KOPT-K1 (cell line): ENCODE data around the gene ARAP2.
A peak's percentile ranks its signal among the peaks of the same experiment; 100 is the strongest.
"Not testable (repeated sequence)": the region's sequence is repeated elsewhere in the genome, so short reads cannot be mapped to it uniquely, and the experiment has no call there.

Experiments used
- H3K27ac ChIP-seq: fragments of 200-600 bp; sonication (generic); 2 replicates; pipeline ENCODE4 v1.5.1; 2016; ENCODE audit warnings: antibody characterized with exemption, mild to moderate bottlenecking, low read depth, low read length; ENCODE audit not compliant: poor library complexity, severe bottlenecking
- H3K36me3 ChIP-seq: fragments of 200-600 bp; sonication (generic); 2 replicates; pipeline ENCODE4 v1.5.1; 2017; ENCODE audit warnings: antibody characterized with exemption, mild to moderate bottlenecking, low read length, moderate library complexity; ENCODE audit not compliant: insufficient read depth
- H3K9me3 ChIP-seq: fragments of 200-600 bp; sonication (generic); 2 replicates; pipeline ENCODE4 v1.5.1; 2017; ENCODE audit warnings: antibody characterized with exemption, low read length, mild to moderate bottlenecking; ENCODE audit not compliant: insufficient read depth, poor library complexity, severe bottlenecking

Gene ARAP2

GRCh38 chr4:36189511-36190226 lies 54.6 kb downstream of the ARAP2 start:
- H3K27ac ChIP-seq: peak overlapping the region; percentile 6
- H3K9me3 ChIP-seq: no peaks in the 10 kb centered on the region

GRCh38 chr4:36187723-36188333 lies 56.5 kb downstream of the ARAP2 start:
- H3K36me3 ChIP-seq: peaks cover 21% of the 10 kb centered on the region
- H3K27ac ChIP-seq: no peak overlapping the region
- H3K9me3 ChIP-seq: no peaks in the 10 kb centered on the region

More at GRCh38 chr4:36189511-36190226, 54.6 kb downstream of the ARAP2 start:
- peaks cover 17% of the 10 kb centered on the region for H3K36me3 ChIP-seq

GRCh38 chr4:36183665-36184393 lies 60.5 kb downstream of the ARAP2 start:
- Histone ChIP-seq H3K9me3 (no peaks in the 10 kb centered on the region), H3K36me3 (peaks cover 21% of the 10 kb centered on the region), H3K27ac (no peak overlapping the region)

- Histone ChIP-seq H3K36me3 (peaks cover 22% of the 10 kb centered on the region), H3K27ac (no peak overlapping the region), H3K9me3 (no peaks in the 10 kb centered on the region)
These were observed 61.1 kb downstream of the ARAP2 start for GRCh38 chr4:36183232-36183631.

- not testable (repeated sequence) for H3K9me3 ChIP-seq, H3K27ac ChIP-seq
- peaks cover 31% of the 10 kb centered on the region for H3K36me3 ChIP-seq
These were observed 62.0 kb downstream of the ARAP2 start for GRCh38 chr4:36182315-36182714.

GRCh38 chr4:36180206-36180605 lies 64.1 kb downstream of the ARAP2 start:
- Histone ChIP-seq H3K36me3 (peaks cover 28% of the 10 kb centered on the region; the same call in 1 of the 2 replicates), H3K9me3 (no peaks in the 10 kb centered on the region), H3K27ac (no peak overlapping the region)

GRCh38 chr4:36178484-36178883 lies 65.8 kb downstream of the ARAP2 start:
- no peak overlapping the region for H3K27ac ChIP-seq
- no peaks in the 10 kb centered on the region for H3K9me3 ChIP-seq
- H3K36me3 ChIP-seq: peaks cover 24% of the 10 kb centered on the region; the same call in 1 of the 2 replicates

- peaks cover 24% of the 10 kb centered on the region; the same call in 1 of the 2 replicates for H3K36me3 ChIP-seq
These were observed 66.4 kb downstream of the ARAP2 start for GRCh38 chr4:36177946-36178345.

GRCh38 chr4:36174570-36174969 lies 69.7 kb downstream of the ARAP2 start:
- Histone ChIP-seq H3K9me3 (no peaks in the 10 kb centered on the region), H3K27ac (no peak overlapping the region), H3K36me3 (peaks cover 24% of the 10 kb centered on the region; the same call in 1 of the 2 replicates)

More at GRCh38 chr4:36177946-36178345, 66.4 kb downstream of the ARAP2 start:
- no peaks in the 10 kb centered on the region for H3K9me3 ChIP-seq
- no peak overlapping the region for H3K27ac ChIP-seq

GRCh38 chr4:36173905-36174304 lies 70.4 kb downstream of the ARAP2 start:
- H3K27ac ChIP-seq: no peak overlapping the region
- no peaks in the 10 kb centered on the region for H3K9me3 ChIP-seq
- peaks cover 24% of the 10 kb centered on the region; the same call in 1 of the 2 replicates for H3K36me3 ChIP-seq

GRCh38 chr4:36172656-36173055 lies 71.7 kb downstream of the ARAP2 start:
- no peak overlapping the region for H3K27ac ChIP-seq
- peaks cover 17% of the 10 kb centered on the region; the same call in 1 of the 2 replicates for H3K36me3 ChIP-seq
- no peaks in the 10 kb centered on the region for H3K9me3 ChIP-seq

GRCh38 chr4:36168127-36168878 lies 76.0 kb downstream of the ARAP2 start:
- no peak overlapping the region for H3K27ac ChIP-seq
- H3K36me3 ChIP-seq: peaks cover 18% of the 10 kb centered on the region; the same call in 1 of the 2 replicates
- no peaks in the 10 kb centered on the region for H3K9me3 ChIP-seq

- Histone ChIP-seq H3K36me3 (peaks cover 30% of the 10 kb centered on the region), H3K9me3 (no peaks in the 10 kb centered on the region), H3K27ac (no peak overlapping the region)
These were observed 78.7 kb downstream of the ARAP2 start for GRCh38 chr4:36165631-36166005.

GRCh38 chr4:36164900-36165630 lies 79.2 kb downstream of the ARAP2 start:
- Histone ChIP-seq H3K36me3 (peaks cover 32% of the 10 kb centered on the region), H3K27ac (no peak overlapping the region), H3K9me3 (no peaks in the 10 kb centered on the region)
